Measurements from ENCODE around the gene DNLZ.

DNLZ gene

DNA sequence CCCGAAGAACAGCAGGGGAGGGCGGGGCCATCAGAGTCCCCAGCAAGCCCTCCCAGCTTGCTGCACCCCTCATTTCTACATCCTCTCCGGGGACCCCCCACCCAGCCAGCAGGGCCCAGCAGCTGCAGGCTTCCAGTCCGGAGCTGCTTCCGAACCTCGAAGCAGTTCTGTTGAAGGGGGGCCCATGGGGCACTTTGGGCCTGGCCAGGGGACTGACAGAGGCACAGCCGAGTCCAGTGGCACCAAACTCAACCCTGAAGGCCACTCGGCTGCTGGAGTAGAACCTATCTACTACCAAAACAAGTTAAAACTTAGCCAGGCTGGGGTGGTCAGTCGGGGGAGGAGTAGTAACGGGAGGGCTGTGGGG, 51.6 kb downstream of the DNLZ start:
- in situ Hi-C loops (cut with MboI; ENCODE audit: low sequenced_read_pairs, unreplicated experiment): no loop called here
- no peak for DNase-seq (ENCODE audit: low spot score)
- TF ChIP-seq, protein P1, sequence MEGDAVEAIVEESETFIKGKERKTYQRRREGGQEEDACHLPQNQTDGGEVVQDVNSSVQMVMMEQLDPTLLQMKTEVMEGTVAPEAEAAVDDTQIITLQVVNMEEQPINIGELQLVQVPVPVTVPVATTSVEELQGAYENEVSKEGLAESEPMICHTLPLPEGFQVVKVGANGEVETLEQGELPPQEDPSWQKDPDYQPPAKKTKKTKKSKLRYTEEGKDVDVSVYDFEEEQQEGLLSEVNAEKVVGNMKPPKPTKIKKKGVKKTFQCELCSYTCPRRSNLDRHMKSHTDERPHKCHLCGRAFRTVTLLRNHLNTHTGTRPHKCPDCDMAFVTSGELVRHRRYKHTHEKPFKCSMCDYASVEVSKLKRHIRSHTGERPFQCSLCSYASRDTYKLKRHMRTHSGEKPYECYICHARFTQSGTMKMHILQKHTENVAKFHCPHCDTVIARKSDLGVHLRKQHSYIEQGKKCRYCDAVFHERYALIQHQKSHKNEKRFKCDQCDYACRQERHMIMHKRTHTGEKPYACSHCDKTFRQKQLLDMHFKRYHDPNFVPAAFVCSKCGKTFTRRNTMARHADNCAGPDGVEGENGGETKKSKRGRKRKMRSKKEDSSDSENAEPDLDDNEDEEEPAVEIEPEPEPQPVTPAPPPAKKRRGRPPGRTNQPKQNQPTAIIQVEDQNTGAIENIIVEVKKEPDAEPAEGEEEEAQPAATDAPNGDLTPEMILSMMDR (IDR thresholded peaks at IDR 0.05; ENCODE audit: borderline replicate concordance, control extremely low read depth, extremely low read depth, insufficient read depth, missing control alignments): no peak

GRCh38 chr9:136311051-136312008, 52.2 kb downstream of the DNLZ start:
- DNase-seq (ENCODE audit: low spot score): no peak
- in situ Hi-C loops (cut with MboI; ENCODE audit: low sequenced_read_pairs, unreplicated experiment): no loop called here
- TF ChIP-seq, protein P1 (IDR thresholded peaks at IDR 0.05; ENCODE audit: borderline replicate concordance, control extremely low read depth, extremely low read depth, insufficient read depth, missing control alignments): no peak

GRCh38 chr9:136310273-136311030, 53.1 kb downstream of the DNLZ start:
- TF ChIP-seq, protein P1 (IDR thresholded peaks at IDR 0.05; ENCODE audit: borderline replicate concordance, control extremely low read depth, extremely low read depth, insufficient read depth, missing control alignments): no peak
- in situ Hi-C loops (cut with MboI; ENCODE audit: low sequenced_read_pairs, unreplicated experiment): no loop called here
- DNase-seq (ENCODE audit: low spot score): no peak

DNA sequence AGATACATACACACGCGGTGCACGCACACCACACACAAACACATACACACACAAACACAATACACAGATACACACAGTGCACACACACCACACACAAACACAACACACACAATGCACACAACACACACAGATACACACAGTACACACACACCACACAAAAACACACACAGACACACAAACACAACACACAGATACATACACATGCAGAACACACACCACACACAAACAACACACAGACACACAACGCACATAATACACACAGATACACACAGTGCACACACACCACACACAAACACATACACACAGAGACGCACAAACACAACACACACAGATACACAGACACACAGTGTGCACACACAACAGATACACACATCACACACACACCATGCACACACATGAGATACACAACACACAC, 53.7 kb downstream of the DNLZ start:
- TF ChIP-seq, protein P1 (IDR thresholded peaks at IDR 0.05; ENCODE audit: borderline replicate concordance, control extremely low read depth, extremely low read depth, insufficient read depth, missing control alignments): no peak
- in situ Hi-C loops (cut with MboI; ENCODE audit: low sequenced_read_pairs, unreplicated experiment): no loop called here
- no peak for DNase-seq (ENCODE audit: low spot score)
